ENCODE results near the gene ALG13. TPM values are rescaled to one million over a fixed set of nuclear protein-coding genes. Genes with fewer than 3 reads are reported as not detected.
"Not testable (repeated sequence)": the region's sequence is repeated elsewhere in the genome, so short reads cannot be mapped to it uniquely, and the experiment has no call there.

The ALG13 gene
- total RNA-seq, 2 experiments from 2014 or later: 35.0 to 41.2 TPM

DNA sequence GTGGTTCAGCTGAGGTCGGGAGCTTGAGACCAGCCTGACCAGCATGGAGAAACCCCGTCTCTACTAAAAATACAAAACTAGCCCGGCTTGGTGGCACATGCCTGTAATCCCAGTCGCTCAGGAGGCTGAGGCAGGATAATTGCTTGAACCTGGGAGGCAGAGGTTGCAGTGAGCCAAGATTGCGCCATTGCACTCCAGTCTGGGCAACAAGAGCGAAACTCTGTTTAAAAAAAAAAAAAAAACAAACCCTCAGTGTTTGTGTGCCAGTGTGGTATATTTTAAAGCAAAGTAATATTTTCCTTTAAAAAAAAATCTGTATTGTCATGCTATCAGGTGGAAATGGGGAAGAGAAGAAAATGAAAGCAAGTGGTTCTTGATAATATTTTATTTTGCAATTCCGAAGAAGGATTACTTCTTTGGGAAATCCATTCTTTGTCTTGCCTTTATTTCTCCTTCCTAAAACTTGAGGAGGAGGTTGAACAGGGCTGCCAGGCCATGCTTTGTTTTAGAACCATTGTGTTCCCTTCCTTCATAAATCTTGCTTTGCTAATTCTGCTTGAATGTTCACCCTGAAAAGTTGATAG lies 14.4 kb downstream of the ALG13 start:
- Mint-ChIP-seq H3K4me3 (no peak overlapping the region), H3K9me3 (ENCODE audit: low read depth) (no peaks in the 10 kb centered on the region), H3K27me3 (no peaks in the 10 kb centered on the region), H3K4me1 (no peaks in the 10 kb centered on the region), H3K27ac (no peak overlapping the region), H3K36me3 (peaks cover 10% of the 10 kb centered on the region)
- CTCF ChIA-PET: no interaction called here
- ATAC-seq: no peak
- DNase-seq: no peak

DNA sequence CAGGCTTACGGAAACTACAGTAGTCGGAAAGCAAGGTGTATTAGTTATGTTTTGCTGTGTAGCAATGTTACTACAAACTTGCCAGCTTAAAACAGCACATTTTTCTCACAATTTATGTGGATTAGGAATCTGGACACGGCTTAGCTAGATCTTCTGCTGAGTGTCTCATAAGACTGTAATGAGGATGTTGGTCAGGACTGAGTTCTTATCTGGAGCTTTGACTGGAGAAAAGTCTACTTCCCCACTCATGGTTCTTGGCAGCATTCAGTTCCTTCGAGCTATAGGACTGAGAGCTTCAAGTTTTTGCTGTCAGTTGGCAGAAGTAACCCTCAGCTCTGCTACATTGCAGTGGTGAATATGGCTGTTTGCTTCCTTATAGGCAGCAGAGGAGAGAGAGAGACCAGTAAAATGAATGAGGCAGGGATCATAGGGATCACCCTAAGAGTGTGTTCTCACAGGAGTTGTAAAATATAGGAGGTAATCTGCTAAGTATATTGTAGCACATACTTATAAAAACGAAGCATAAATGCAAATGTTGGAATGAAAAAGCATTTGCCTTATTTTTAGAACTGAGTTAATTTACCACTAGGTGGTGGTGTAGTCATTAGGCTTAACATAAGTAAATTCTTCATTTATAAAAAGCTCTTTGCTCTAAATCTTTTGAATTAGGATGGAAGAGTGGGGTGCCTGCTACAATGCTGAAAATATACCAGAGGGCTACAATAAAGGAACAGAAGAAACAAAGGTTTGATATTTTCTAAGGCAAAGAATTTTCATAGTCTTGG lies 38.6 kb downstream of the ALG13 start:
- CTCF ChIA-PET: interaction anchor here (1.0 kb wide), 1 partner anchor 11 kb away, joined by 5 read pairs; no protein-coding TSS in a partner anchor
- H3K27me3 Mint-ChIP-seq: no peaks in the 10 kb centered on the region
- H3K9me3 Mint-ChIP-seq (ENCODE audit: low read depth): no peaks in the 10 kb centered on the region
- ATAC-seq (no peak), DNase-seq (no peak)
- H3K27ac Mint-ChIP-seq: no peak overlapping the region
- H3K36me3 Mint-ChIP-seq: peaks cover 4% of the 10 kb centered on the region
- no peak overlapping the region for H3K4me3 Mint-ChIP-seq
- no peaks in the 10 kb centered on the region for H3K4me1 Mint-ChIP-seq

DNA sequence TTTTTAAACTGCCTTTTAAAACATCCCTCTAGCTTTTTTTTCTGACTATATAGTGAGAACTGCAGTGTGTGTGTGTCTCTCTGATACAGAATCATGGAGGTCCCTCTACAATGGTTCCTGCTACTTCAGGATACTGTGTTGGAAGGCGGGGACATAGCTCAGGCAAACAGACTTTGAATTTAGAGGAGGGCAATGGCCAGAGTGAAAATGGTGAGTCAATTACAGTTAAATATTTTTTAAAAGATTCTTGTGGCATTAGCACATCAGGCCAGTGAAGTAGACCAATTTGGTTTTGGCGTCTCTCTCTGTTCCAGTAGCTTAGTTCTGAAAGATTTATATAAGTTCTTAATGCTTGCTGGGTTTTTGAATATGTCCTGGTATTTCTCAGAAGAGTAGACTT lies 47.1 kb downstream of the ALG13 start:
- no peaks in the 10 kb centered on the region for H3K4me1 Mint-ChIP-seq
- H3K27ac Mint-ChIP-seq: no peak overlapping the region
- ATAC-seq (no peak), DNase-seq (no peak)
- H3K36me3 Mint-ChIP-seq: peaks cover 30% of the 10 kb centered on the region
- CTCF ChIA-PET: no interaction called here
- no peaks in the 10 kb centered on the region for H3K9me3 Mint-ChIP-seq (ENCODE audit: low read depth)
- H3K4me3 Mint-ChIP-seq: no peak overlapping the region
- H3K27me3 Mint-ChIP-seq: no peaks in the 10 kb centered on the region

DNA sequence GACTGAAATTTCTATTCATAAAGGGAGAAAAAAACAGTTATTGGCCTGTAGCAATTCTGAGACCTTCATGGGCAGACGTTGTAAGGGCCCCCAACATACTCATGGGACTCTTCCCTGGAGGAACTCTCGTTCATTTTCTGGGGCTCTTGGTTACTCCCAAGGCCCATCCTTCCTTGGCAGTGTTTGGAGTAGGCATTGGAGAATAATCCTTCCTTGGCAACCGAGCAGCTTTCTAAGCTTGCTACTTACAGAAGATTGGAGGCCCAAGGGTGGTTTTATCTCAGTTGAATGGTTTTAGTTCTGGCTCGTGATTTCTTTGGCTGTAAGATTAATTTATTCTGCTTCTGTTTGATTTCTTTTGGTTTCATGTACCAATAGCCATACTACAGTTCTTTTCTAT lies 50.4 kb downstream of the ALG13 start:
- DNase-seq (no peak), ATAC-seq (no peak)
- Mint-ChIP-seq H3K36me3 (peaks cover 41% of the 10 kb centered on the region), H3K4me3 (no peak overlapping the region), H3K4me1 (no peaks in the 10 kb centered on the region), H3K9me3 (ENCODE audit: low read depth) (no peaks in the 10 kb centered on the region), H3K27me3 (no peaks in the 10 kb centered on the region), H3K27ac (no peak overlapping the region)
- CTCF ChIA-PET: no interaction called here

DNA sequence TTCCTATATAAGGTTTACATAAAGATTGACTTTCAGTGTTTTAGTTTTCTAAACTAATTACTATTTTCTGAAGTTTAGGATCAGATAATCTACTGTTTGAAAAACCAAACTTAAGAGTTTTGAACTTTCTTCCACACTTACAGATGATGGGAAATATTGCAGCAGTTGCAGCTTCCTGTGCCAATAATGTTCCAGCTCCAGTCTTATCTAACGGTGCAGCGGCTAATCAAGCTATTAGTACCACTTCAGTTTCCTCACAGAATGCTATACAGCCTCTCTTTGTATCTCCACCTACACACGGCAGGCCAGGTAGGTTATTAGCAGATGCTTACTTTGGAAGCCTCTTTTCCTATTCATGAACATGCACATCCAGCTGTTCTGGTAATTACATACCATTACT lies 55.6 kb downstream of the ALG13 start:
- Mint-ChIP-seq H3K27ac (no peak overlapping the region), H3K4me3 (no peak overlapping the region), H3K9me3 (ENCODE audit: low read depth) (no peaks in the 10 kb centered on the region), H3K4me1 (no peaks in the 10 kb centered on the region), H3K36me3 (peaks cover 33% of the 10 kb centered on the region), H3K27me3 (no peaks in the 10 kb centered on the region)
- ATAC-seq (no peak), DNase-seq (no peak)
- CTCF ChIA-PET: no interaction called here

DNA sequence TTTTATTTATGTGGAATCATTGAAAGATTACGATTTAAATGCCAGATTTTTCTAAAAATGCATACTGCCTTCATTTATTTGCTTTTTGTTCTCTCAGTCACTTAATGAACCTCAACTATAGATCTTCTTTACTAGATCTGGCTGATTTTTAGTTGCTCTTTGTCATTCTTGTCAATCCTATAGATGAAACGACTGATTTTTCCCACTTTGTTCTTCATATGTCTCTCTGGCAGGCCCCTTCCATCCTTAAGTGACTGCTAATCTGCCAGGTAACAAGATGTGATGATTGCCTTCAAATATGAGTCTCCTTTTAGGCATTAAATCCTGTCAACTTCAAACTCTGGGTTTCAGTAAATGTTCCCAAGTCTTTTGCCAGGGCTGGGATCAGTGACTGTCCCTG lies 61.0 kb downstream of the ALG13 start:
- ATAC-seq (no peak), DNase-seq (no peak)
- Mint-ChIP-seq H3K27me3 (no peaks in the 10 kb centered on the region), H3K27ac (no peak overlapping the region), H3K4me1 (no peaks in the 10 kb centered on the region), H3K9me3 (ENCODE audit: low read depth) (no peaks in the 10 kb centered on the region), H3K36me3 (peaks cover 36% of the 10 kb centered on the region), H3K4me3 (no peak overlapping the region)
- CTCF ChIA-PET: no interaction called here

DNA sequence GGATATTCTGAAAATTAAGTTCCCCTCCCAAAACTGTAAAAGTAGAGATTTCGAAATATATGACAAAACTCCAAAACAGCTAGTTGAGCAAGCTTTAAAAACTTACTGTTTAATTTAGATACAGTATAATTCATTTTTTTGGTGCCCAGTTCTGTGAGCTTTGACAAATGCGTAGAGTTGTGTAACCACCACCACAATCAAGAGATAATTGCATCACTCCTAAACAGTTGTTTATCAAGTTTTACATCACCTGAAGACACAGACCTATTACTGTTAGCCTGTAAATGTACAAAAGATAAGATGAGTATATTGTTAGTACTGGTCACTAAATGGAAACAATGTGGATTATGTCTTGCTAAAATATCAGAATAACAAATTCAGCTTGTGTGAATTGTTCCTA lies 62.3 kb downstream of the ALG13 start:
- no peak for ATAC-seq
- Mint-ChIP-seq H3K4me3 (no peak overlapping the region), H3K4me1 (no peaks in the 10 kb centered on the region), H3K9me3 (ENCODE audit: low read depth) (no peaks in the 10 kb centered on the region), H3K27me3 (no peaks in the 10 kb centered on the region), H3K27ac (no peak overlapping the region), H3K36me3 (peaks cover 46% of the 10 kb centered on the region)
- DNase-seq: no peak
- CTCF ChIA-PET: no interaction called here

DNA sequence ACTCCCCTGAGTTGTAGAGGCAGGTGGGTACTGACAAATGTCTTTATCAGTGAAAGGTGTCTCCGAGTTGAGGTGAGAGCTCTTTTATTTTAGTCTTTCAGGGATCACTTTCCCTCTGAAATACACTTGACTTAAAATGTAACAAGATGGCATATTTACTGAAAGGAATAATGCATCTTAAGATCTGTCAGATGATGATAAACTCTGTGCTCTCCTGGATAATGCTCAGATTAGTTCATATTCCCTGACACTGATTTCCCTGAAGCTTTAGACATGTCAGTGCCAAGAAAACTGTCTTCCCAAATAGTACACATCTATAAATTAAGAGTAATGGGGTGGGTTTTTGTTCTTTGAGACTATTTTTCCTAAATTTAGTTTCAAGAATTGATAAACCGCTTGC lies 75.5 kb downstream of the ALG13 start:
- peaks cover 4% of the 10 kb centered on the region for H3K4me1 Mint-ChIP-seq
- DNase-seq: no peak
- H3K27ac Mint-ChIP-seq: no peak overlapping the region
- no peak overlapping the region for H3K4me3 Mint-ChIP-seq
- no peaks in the 10 kb centered on the region for H3K9me3 Mint-ChIP-seq (ENCODE audit: low read depth)
- ATAC-seq: no peak
- no peaks in the 10 kb centered on the region for H3K27me3 Mint-ChIP-seq
- CTCF ChIA-PET: no interaction called here
- peaks cover 29% of the 10 kb centered on the region for H3K36me3 Mint-ChIP-seq

DNA sequence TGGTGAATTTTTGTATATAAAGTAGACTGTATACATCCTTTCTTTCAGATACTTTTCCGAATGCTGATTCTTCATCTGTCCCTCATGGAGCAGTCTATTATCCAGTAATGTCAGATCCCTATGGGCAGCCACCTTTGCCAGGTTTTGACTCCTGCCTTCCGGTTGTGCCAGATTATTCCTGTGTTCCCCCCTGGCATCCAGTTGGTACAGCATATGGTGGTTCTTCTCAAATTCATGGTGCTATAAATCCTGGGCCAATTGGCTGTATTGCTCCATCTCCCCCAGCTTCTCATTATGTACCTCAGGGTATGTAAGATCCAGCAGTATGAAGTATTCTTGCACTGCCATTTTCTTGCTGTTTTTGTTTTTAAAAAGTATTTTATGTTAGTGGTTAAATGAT lies 78.7 kb downstream of the ALG13 start:
- Mint-ChIP-seq H3K4me1 (peaks cover 20% of the 10 kb centered on the region), H3K9me3 (ENCODE audit: low read depth) (no peaks in the 10 kb centered on the region), H3K27ac (no peak overlapping the region), H3K36me3 (peaks cover 16% of the 10 kb centered on the region), H3K4me3 (no peak overlapping the region), H3K27me3 (no peaks in the 10 kb centered on the region)
- DNase-seq: no peak
- CTCF ChIA-PET: no interaction called here
- no peak for ATAC-seq

DNA sequence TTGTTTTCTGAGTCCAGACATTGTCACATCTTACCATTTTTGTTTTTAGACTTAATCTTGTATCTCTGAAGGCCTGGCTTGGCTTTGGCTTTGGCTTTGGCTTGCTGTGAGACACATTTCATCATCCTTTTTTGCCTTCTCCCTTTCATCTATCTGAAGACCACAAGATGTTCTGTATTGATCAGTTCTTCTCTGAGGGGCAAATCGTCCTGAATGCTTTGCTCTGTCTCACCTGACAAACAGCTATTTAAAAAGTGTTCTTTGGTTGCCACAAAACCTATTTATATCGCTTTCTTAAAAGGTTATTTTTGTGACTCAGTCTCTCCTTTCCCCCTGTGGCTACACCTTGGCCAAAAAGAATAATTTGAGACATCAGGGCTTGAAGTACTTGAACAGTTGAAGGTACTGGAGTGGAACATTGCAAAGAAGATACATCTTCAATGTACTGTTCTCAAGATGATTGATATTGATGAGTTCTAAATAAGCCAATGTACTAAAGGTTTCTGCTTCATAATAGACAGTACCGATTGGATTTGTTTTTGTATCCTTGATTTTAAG lies 80.7 kb downstream of the ALG13 start:
- no peak overlapping the region for H3K27ac Mint-ChIP-seq
- no peak for DNase-seq
- no peak overlapping the region for H3K4me3 Mint-ChIP-seq
- no peaks in the 10 kb centered on the region for H3K9me3 Mint-ChIP-seq (ENCODE audit: low read depth)
- peaks cover 23% of the 10 kb centered on the region for H3K36me3 Mint-ChIP-seq
- H3K27me3 Mint-ChIP-seq: no peaks in the 10 kb centered on the region
- H3K4me1 Mint-ChIP-seq: peaks cover 20% of the 10 kb centered on the region
- ATAC-seq: no peak
- CTCF ChIA-PET: no interaction called here

DNA sequence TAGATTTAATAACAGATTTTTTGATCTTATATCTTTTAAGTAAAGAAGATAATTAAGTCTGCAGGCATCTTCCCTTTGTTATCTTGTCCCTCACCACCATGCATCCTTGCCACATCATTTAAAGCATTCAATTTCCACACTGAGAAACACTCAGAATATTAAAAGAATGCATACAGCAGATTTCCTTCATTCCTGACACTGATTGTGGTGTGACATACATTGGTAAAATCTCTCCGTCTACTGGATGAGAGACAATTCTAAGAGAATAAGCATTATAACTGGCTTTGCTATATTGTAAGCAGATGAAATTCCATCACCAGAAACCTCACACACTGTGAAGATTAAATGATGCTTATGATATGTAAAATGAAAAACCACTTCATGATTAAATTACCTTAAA lies 97.6 kb downstream of the ALG13 start:
- Mint-ChIP-seq H3K4me3 (no peak overlapping the region), H3K9me3 (ENCODE audit: low read depth) (no peaks in the 10 kb centered on the region), H3K27ac (no peak overlapping the region), H3K4me1 (peaks cover 4% of the 10 kb centered on the region), H3K36me3 (no peaks in the 10 kb centered on the region), H3K27me3 (no peaks in the 10 kb centered on the region)
- no peak for DNase-seq
- no peak for ATAC-seq
- CTCF ChIA-PET: no interaction called here

DNA sequence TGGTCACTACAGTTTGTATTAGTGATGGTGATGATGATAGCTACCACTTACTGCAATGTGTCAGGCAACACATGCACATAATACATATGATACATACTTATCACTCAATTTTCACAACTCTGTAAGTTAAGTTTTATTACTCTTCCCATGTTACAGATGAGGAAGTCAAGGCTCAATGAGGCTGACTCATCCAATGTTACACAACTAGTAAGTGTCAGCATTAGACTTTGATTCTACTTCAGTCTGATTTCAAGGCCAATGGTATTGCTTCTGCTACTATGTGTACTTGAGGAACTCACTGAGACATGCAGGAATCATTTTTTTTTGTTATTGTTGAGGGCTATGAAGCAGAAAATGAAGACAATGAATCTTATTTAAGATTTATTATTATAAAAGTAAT lies 98.6 kb downstream of the ALG13 start:
- H3K27ac Mint-ChIP-seq: no peak overlapping the region
- H3K36me3 Mint-ChIP-seq: no peaks in the 10 kb centered on the region
- H3K9me3 Mint-ChIP-seq (ENCODE audit: low read depth): no peaks in the 10 kb centered on the region
- CTCF ChIA-PET: no interaction called here
- ATAC-seq: no peak
- no peak for DNase-seq
- H3K4me1 Mint-ChIP-seq: peaks cover 4% of the 10 kb centered on the region
- no peaks in the 10 kb centered on the region for H3K27me3 Mint-ChIP-seq
- H3K4me3 Mint-ChIP-seq: no peak overlapping the region

DNA sequence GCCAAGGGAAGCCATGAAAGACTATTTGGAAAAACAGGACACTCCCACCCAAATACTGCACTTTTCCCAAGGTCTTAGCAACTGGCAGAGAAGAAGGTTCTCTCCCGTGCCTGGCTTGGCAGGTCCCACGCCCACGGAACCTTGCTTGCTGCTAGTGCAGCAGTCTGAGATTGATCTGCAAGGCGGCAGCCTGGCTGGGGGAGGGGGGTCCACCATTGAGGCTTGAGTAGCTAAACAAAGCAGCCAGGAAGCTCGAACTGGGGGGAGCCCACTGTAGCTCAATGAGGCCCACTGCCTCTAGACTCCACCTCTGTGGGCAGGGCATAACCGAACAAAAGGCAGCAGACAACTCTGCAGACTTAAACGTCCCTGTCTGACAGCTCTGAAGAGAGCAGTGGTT lies 103.7 kb downstream of the ALG13 start:
- H3K36me3 Mint-ChIP-seq: no peaks in the 10 kb centered on the region
- DNase-seq (no peak), ATAC-seq (no peak)
- CTCF ChIA-PET: no interaction called here
- H3K27me3 Mint-ChIP-seq: no peaks in the 10 kb centered on the region
- H3K27ac Mint-ChIP-seq: no peak overlapping the region
- H3K4me1 Mint-ChIP-seq: no peaks in the 10 kb centered on the region
- no peak overlapping the region for H3K4me3 Mint-ChIP-seq
- H3K9me3 Mint-ChIP-seq (ENCODE audit: low read depth): peaks cover 2% of the 10 kb centered on the region

DNA sequence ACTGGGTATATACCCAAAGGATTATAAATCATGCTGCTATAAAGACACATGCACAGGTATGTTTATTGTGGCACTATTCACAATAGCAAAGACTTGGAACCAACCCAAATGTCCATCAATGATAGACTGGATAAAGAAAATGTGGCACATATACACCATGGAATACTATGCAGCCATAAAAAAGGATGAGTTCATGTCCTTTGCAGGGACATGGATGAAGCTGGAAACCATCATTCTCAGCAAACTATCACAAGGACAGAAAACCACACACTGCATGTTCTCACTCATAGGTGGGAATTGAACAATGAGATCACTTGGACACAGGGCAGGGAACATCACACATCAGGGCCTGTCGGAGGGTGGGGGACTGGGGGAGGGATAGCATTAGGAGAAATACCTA lies 109.1 kb downstream of the ALG13 start:
- H3K27me3 Mint-ChIP-seq; H3K36me3 Mint-ChIP-seq; H3K4me3 Mint-ChIP-seq; CTCF ChIA-PET; H3K9me3 Mint-ChIP-seq (ENCODE audit: low read depth); H3K4me1 Mint-ChIP-seq; DNase-seq; ATAC-seq; H3K27ac Mint-ChIP-seq: not testable (repeated sequence)
